GM12878 (cell line): ENCODE data around the gene NPAS3. TPM values are rescaled to one million over a fixed set of nuclear protein-coding genes. Genes with fewer than 3 reads are reported as not detected.

Source experiments
- ATAC-seq: fragments of 200-7000 bp; cut with Tn5 transposase; 3 replicates; pipeline ENCODE4 v1.9.1; 2020; ENCODE audit warnings: mild to moderate bottlenecking, moderate library complexity
- BruUV-seq: library from RNA; stranded (reverse); fragments of 400-500 nt; replicated peaks from 2 replicates; lab custom pipeline; 2021; lab: Mats Ljungman, UMichigan
- CTCF ChIA-PET: fragments of 300-600 bp; sonication (Branson Sonifier 250); formaldehyde crosslinking; extraction: SDS; loops from one replicate; lab custom pipeline; 2021; ENCODE audit warnings: inconsistent platforms; lab: Yijun Ruan, JAX
- POLR2A ChIA-PET: fragments of 350-600 bp; formaldehyde crosslinking; extraction: SDS; loops from one replicate; lab custom pipeline; 2021; ENCODE audit warnings: inconsistent platforms; lab: Charles Lee
- RAD21 ChIA-PET: fragments of 300-600 bp; sonication (Branson Sonifier 250); formaldehyde crosslinking; loops from one replicate; lab custom pipeline; 2023; ENCODE audit warnings: antibody characterized with exemption; ENCODE audit not compliant: unreplicated experiment; lab: Charles Lee
- SMC1A ChIA-PET: fragments of 300-600 bp; sonication (Branson Sonifier 250); formaldehyde crosslinking; loops from one replicate; lab custom pipeline; 2023; ENCODE audit not compliant: unreplicated experiment, uncharacterized antibody; lab: Charles Lee
- DNase-seq: peaks from one replicate; pipeline ENCODE4 v3.0.0-alpha.2; 2011; ENCODE audit warnings: low read depth, low spot score
- FAIRE-seq: peaks from 3 replicates; lab custom pipeline; 2011; peaks lifted over from hg19 to GRCh38; lab: Jason Lieb, UNC
- H2AFZ ChIP-seq: 2 replicates; pipeline ENCODE4 v1.6.0; 2011; ENCODE audit warnings: low read depth, low read length, control low read depth; ENCODE audit not compliant: control insufficient read depth
- H3K27ac ChIP-seq: 2 replicates; pipeline ENCODE4 v1.5.1; 2011; ENCODE audit warnings: control low read depth; ENCODE audit not compliant: control insufficient read depth, insufficient read depth
- H3K27me3 ChIP-seq, 2 experiments: replicated peaks in 1 of 2; 2 replicates each; pipeline versions ENCODE4 v1.6.0 to v1.6.1; 2011; ENCODE audit warnings: low read length in 1 of 2; ENCODE audit not compliant: control insufficient read depth in 2 of 2, insufficient read depth in 2 of 2
- H3K36me3 ChIP-seq, 2 experiments: 2 replicates each; pipeline ENCODE4 v1.5.1; 2011; ENCODE audit warnings: low read length in 1 of 2; ENCODE audit not compliant: control insufficient read depth in 2 of 2, insufficient read depth in 2 of 2
- H3K4me1 ChIP-seq: 2 replicates; pipeline ENCODE4 v1.6.1; 2011; ENCODE audit warnings: mild to moderate bottlenecking, low read length, moderate library complexity, mixed read lengths; ENCODE audit not compliant: control insufficient read depth, insufficient read depth
- H3K4me2 ChIP-seq: 2 replicates; pipeline ENCODE4 v1.6.0; 2011; ENCODE audit warnings: control low read depth; ENCODE audit not compliant: control insufficient read depth, insufficient read depth
- H3K4me3 ChIP-seq: fragments of 200-600 bp; sonication (generic); 2 replicates; pipeline ENCODE4 v1.5.1; 2016
- H3K79me2 ChIP-seq: 2 replicates; pipeline ENCODE4 v1.6.0; 2011; ENCODE audit warnings: low read length; ENCODE audit not compliant: control insufficient read depth, insufficient read depth
- H3K9ac ChIP-seq: 2 replicates; pipeline ENCODE4 v1.8.0; 2011; ENCODE audit warnings: low read length, control low read depth, mixed read lengths; ENCODE audit not compliant: control insufficient read depth, insufficient read depth
- H3K9me3 ChIP-seq: replicated peaks from 3 replicates; pipeline ENCODE4 v1.5.1; 2011; ENCODE audit warnings: mild to moderate bottlenecking, low read length; ENCODE audit not compliant: control insufficient read depth, insufficient read depth
- H4K20me1 ChIP-seq: 2 replicates; pipeline ENCODE4 v1.6.0; 2011; ENCODE audit not compliant: control insufficient read depth, insufficient read depth
- CEBPB ChIP-seq, 2 experiments: fragments of 150-350 bp in 1 of 2; IDR thresholded peaks; 2 replicates each; pipeline ENCODE4 v1.6.1; 2012 to 2014; ENCODE audit warnings: low read depth in 2 of 2, low read length in 2 of 2, borderline replicate concordance in 1 of 2, inconsistent platforms in 1 of 2
- DPF2 ChIP-seq: fragments of 450-650 bp; IDR thresholded peaks from 2 replicates; pipeline ENCODE4 v1.6.1; 2017; ENCODE audit warnings: mild to moderate bottlenecking
- EP300 ChIP-seq, 2 experiments: fragments of 150-350 bp in 1 of 2; IDR thresholded peaks; 2 replicates each; pipeline ENCODE4 v1.6.1; 2011 to 2012; ENCODE audit warnings: low read depth in 2 of 2, low read length in 2 of 2, borderline replicate concordance in 1 of 2, improper control_type of control experiment in 1 of 2, inconsistent platforms in 1 of 2; ENCODE audit not compliant: control insufficient read depth in 1 of 2
- GABPA ChIP-seq: IDR thresholded peaks from 2 replicates; pipeline ENCODE4 v1.6.1; 2014; ENCODE audit warnings: antibody characterized with exemption, low read depth, mild to moderate bottlenecking, inconsistent platforms
- SP1 ChIP-seq: IDR thresholded peaks from one replicate; pipeline ENCODE4 v1.6.1; 2011; ENCODE audit warnings: low read depth, low read length
- SREBF1 ChIP-seq: IDR thresholded peaks from 2 replicates; pipeline ENCODE4 v1.6.1; 2012; ENCODE audit warnings: mild to moderate bottlenecking, low read length
- TCF3 ChIP-seq: IDR thresholded peaks from 2 replicates; pipeline ENCODE4 v1.6.1; 2012; ENCODE audit warnings: low read depth, mild to moderate bottlenecking, low read length, borderline replicate concordance; ENCODE audit not compliant: insufficient read depth
- ZNF274 ChIP-seq: IDR thresholded peaks from one replicate; pipeline ENCODE4 v1.8.0; 2011; ENCODE audit not compliant: insufficient read length, insufficient read depth
- ZNF592 ChIP-seq: fragments of 450-650 bp; IDR thresholded peaks from 2 replicates; pipeline ENCODE4 v1.6.1; 2017; ENCODE audit warnings: mild to moderate bottlenecking, moderate library complexity
- WGBS: methylation state at CpG from one replicate; pipeline ENCODE4 v1.1.6; 2016; ENCODE audit warnings: low lambda C conversion rate; ENCODE audit not compliant: insufficient replicate concordance, insufficient coverage; ENCODE audit errors: missing lambda C conversion rate; 5-methylcytosine and 5-hydroxymethylcytosine counted together
- in situ Hi-C: fragments of 300-500 bp; cut with MboI; formaldehyde crosslinking; loops from 9 replicates; pipeline ENCODE4 v1.14.3; 2018; ENCODE audit warnings: mixed read lengths
- intact Hi-C: fragments of 100-400 bp; cut with micrococcal nuclease; formaldehyde crosslinking; loops from one replicate; pipeline ENCODE4 v1.14.2; 2022; ENCODE audit not compliant: unreplicated experiment
- polyA plus RNA-seq, 11 experiments: library from polyadenylated mRNA; depleted of rRNA in 4 of 11; unstranded in 6 of 11; stranded (reverse) in 5 of 11; fragments of >200 nt; fragmentation: Nextera tagmentation in 4 of 11; fragmentation: Illumina TruSeq in 1 of 11; extraction: Ambion mirVana in 4 of 11; extraction: Trizol in 1 of 11; gene quantifications; 1 replicate in 1 of 11; 2 replicates in 10 of 11; pipeline versions ENCODE4 v1.2.1 to v1.2.3, GENCODE V29; 2011 to 2016; ENCODE audit warnings: inconsistent platforms in 2 of 11, missing spikeins in 2 of 11, low read depth in 1 of 11
- total RNA-seq, 4 experiments: library from RNA; depleted of rRNA in 3 of 4; stranded (reverse); fragments of >200 nt in 3 of 4; fragmentation: Illumina TruSeq in 1 of 4; extraction: Trizol in 1 of 4; gene quantifications; 2 replicates each; pipeline versions ENCODE4 v1.2.1 to v1.2.3, GENCODE V29; 2013 to 2021
- TF ChIP-seq, protein P1 (sequence below): IDR thresholded peaks from 2 replicates; pipeline ENCODE4 v1.6.1; 2011; ENCODE audit warnings: borderline replicate concordance, low read depth, mild to moderate bottlenecking, moderate library complexity, mixed read lengths, low read length; ENCODE audit not compliant: insufficient read depth; ENCODE audit errors: extremely low read length
- TF ChIP-seq, protein P2 (sequence below): IDR thresholded peaks from 2 replicates; pipeline ENCODE4 v1.6.1; 2012; ENCODE audit warnings: low read depth, low read length, improper control_type of control experiment
- TF ChIP-seq, protein P3 (sequence below): IDR thresholded peaks from 2 replicates; pipeline ENCODE4 v1.6.1; 2012; ENCODE audit warnings: mild to moderate bottlenecking, low read depth, low read length

Gene NPAS3
- total and polyA plus RNA-seq, 10 of the 15 experiments (the other 5 are each of a cell fraction or from before 2014, with no cell fraction given): under 0.01 to 2.7 (median 0.03) TPM; not detected in 6

DNA sequence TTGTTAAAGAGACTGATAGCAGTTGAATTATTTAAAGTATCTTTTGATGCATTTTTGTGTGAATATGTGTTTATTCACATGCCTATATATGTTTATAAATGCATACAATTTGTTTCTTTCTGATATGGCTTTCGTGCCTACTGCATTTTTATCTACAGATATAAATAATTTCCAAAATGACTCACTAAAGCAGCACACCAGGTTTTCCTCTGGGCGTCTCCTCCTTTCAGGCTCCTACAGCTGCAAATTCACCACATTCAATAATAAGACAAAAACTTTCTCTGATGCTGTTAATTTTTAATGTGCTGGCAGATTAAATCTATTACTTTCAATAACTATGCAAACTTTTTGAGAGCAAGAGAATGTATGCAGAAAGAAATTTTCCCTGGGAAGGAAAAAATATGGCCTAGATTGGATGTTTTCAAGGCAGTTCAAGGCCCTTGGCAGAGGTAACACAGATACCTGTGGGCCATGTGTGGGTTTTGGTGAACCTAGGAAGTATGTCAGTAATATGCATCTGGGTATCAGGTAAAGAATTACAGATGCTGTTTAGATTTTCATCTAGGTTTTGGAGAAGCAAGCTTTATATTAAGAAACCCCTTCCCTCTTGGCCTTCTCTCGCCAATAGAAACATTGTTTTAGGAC, 630.4 kb downstream of the NPAS3 start:
- H2AFZ ChIP-seq: no peak overlapping the region
- BruUV-seq: no TSS peak
- TF ChIP-seq GABPA: no peak
- TF ChIP-seq CEBPB (IDR thresholded peaks at IDR 0.05; ENCODE audit: borderline replicate concordance in 1 of 2, low read depth in 2 of 2, low read length in 2 of 2): no peak
- no peak for TF ChIP-seq ZNF592
- no peak for TF ChIP-seq EP300 (IDR thresholded peaks at IDR 0.05; ENCODE audit: borderline replicate concordance in 1 of 2, control insufficient read depth in 1 of 2, low read depth in 2 of 2, low read length in 2 of 2)
- TF ChIP-seq, protein P1, sequence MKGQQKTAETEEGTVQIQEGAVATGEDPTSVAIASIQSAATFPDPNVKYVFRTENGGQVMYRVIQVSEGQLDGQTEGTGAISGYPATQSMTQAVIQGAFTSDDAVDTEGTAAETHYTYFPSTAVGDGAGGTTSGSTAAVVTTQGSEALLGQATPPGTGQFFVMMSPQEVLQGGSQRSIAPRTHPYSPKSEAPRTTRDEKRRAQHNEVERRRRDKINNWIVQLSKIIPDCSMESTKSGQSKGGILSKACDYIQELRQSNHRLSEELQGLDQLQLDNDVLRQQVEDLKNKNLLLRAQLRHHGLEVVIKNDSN: no peak
- TF ChIP-seq ZNF274: no peak
- no peak for TF ChIP-seq SREBF1
- no peak for TF ChIP-seq DPF2
- TF ChIP-seq, protein P2, sequence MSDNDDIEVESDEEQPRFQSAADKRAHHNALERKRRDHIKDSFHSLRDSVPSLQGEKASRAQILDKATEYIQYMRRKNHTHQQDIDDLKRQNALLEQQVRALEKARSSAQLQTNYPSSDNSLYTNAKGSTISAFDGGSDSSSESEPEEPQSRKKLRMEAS: no peak
- TF ChIP-seq, protein P3, sequence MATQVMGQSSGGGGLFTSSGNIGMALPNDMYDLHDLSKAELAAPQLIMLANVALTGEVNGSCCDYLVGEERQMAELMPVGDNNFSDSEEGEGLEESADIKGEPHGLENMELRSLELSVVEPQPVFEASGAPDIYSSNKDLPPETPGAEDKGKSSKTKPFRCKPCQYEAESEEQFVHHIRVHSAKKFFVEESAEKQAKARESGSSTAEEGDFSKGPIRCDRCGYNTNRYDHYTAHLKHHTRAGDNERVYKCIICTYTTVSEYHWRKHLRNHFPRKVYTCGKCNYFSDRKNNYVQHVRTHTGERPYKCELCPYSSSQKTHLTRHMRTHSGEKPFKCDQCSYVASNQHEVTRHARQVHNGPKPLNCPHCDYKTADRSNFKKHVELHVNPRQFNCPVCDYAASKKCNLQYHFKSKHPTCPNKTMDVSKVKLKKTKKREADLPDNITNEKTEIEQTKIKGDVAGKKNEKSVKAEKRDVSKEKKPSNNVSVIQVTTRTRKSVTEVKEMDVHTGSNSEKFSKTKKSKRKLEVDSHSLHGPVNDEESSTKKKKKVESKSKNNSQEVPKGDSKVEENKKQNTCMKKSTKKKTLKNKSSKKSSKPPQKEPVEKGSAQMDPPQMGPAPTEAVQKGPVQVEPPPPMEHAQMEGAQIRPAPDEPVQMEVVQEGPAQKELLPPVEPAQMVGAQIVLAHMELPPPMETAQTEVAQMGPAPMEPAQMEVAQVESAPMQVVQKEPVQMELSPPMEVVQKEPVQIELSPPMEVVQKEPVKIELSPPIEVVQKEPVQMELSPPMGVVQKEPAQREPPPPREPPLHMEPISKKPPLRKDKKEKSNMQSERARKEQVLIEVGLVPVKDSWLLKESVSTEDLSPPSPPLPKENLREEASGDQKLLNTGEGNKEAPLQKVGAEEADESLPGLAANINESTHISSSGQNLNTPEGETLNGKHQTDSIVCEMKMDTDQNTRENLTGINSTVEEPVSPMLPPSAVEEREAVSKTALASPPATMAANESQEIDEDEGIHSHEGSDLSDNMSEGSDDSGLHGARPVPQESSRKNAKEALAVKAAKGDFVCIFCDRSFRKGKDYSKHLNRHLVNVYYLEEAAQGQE: no peak
- no peak for TF ChIP-seq SP1
- no peak for TF ChIP-seq TCF3

More for the DNA sequence above, 630.4 kb downstream of the NPAS3 start:
- FAIRE-seq: no peak
- H3K4me1 ChIP-seq: no peaks in the 10 kb centered on the region
- no peak for DNase-seq
- ATAC-seq: no peak
- no peak overlapping the region for H3K9ac ChIP-seq
- H4K20me1 ChIP-seq: no peaks in the 10 kb centered on the region
- H3K79me2 ChIP-seq: no peaks in the 10 kb centered on the region
- ChIA-PET RAD21 (interaction anchor here (0.8 to 18.6 kb wide), 12 partner anchors 18 to 107 kb away, joined by 3 to 279 read pairs (median 28); no protein-coding TSS in a partner anchor), POLR2A (interaction anchor here (0.8 to 11.2 kb wide), 4 partner anchors 28 to 101 kb away, joined by 3 to 105 read pairs (median 3); no protein-coding TSS in a partner anchor), SMC1A (interaction anchor here (1.2 to 12.9 kb wide), 15 partner anchors 6 to 223 kb away, joined by 4 to 271 read pairs (median 9); no protein-coding TSS in a partner anchor), CTCF (interaction anchor here (0.5 to 3.7 kb wide), 8 partner anchors 28 to 530 kb away, joined by 3 to 17 read pairs (median 6); no protein-coding TSS in a partner anchor)
- no peaks in the 10 kb centered on the region for H3K36me3 ChIP-seq
- no peak overlapping the region for H3K4me3 ChIP-seq
- H3K27ac ChIP-seq: no peak overlapping the region
- in situ Hi-C loops (no loop called here), intact Hi-C loops (no loop called here)
- no peaks in the 10 kb centered on the region for H3K9me3 ChIP-seq
- H3K4me2 ChIP-seq: no peak overlapping the region
- WGBS: 0% methylated on average over 3 of the region's 3 CpGs
- H3K27me3 ChIP-seq: no peaks in the 10 kb centered on the region
